ENCODE measurements around the gene TBPL2. TPM values are rescaled to one million over a fixed set of nuclear protein-coding genes. Genes with fewer than 3 reads are reported as not detected.
"Not testable (repeated sequence)": the region's sequence is repeated elsewhere in the genome, so short reads cannot be mapped to it uniquely, and the experiment has no call there.

The TBPL2 gene
- total RNA-seq = not detected
- long read RNA-seq, donor 1 = 0 reads
- long read RNA-seq, donor 2 = 0 reads

GRCh38 chr14:55440385-55440784, at the start of gene TBPL2:
Gene TBPL2, minus strand, starts transcription at chr14:55440616. Its CDS starts 167 bp downstream, at chr14:55440449.
- Histone ChIP-seq H3K36me3 (ENCODE audit: low read depth) (no peaks in the 10 kb centered on the region), H3K9me3 (no peaks in the 10 kb centered on the region), H3K4me1 (ENCODE audit: low read depth) (no peaks in the 10 kb centered on the region), H3K4me3 (no peak within 1 kb of the TSS)
- intact Hi-C loops (cut with DNase I, micrococcal nuclease) = no loop called here
- ATAC-seq (no peak), DNase-seq (no peak)
- TF ChIP-seq, protein P1, sequence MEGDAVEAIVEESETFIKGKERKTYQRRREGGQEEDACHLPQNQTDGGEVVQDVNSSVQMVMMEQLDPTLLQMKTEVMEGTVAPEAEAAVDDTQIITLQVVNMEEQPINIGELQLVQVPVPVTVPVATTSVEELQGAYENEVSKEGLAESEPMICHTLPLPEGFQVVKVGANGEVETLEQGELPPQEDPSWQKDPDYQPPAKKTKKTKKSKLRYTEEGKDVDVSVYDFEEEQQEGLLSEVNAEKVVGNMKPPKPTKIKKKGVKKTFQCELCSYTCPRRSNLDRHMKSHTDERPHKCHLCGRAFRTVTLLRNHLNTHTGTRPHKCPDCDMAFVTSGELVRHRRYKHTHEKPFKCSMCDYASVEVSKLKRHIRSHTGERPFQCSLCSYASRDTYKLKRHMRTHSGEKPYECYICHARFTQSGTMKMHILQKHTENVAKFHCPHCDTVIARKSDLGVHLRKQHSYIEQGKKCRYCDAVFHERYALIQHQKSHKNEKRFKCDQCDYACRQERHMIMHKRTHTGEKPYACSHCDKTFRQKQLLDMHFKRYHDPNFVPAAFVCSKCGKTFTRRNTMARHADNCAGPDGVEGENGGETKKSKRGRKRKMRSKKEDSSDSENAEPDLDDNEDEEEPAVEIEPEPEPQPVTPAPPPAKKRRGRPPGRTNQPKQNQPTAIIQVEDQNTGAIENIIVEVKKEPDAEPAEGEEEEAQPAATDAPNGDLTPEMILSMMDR (IDR thresholded peaks at IDR 0.05) = no peak

- Histone ChIP-seq H3K4me3 (no peak overlapping the region), H3K36me3 (ENCODE audit: low read depth) (no peaks in the 10 kb centered on the region), H3K4me1 (ENCODE audit: low read depth) (no peaks in the 10 kb centered on the region), H3K9me3 (no peaks in the 10 kb centered on the region)
- intact Hi-C loops (cut with DNase I, micrococcal nuclease) = no loop called here
- no peak for DNase-seq
- TF ChIP-seq, protein P1 (IDR thresholded peaks at IDR 0.05) = no peak
- no peak for ATAC-seq
Observed at GRCh38 chr14:55488204-55488603, 47.8 kb upstream of the TBPL2 start.

GRCh38 chr14:55482936-55483605, 42.7 kb upstream of the TBPL2 start:
- TF ChIP-seq, protein P1 (IDR thresholded peaks at IDR 0.05) = no peak
- Histone ChIP-seq H3K36me3 (ENCODE audit: low read depth) (no peaks in the 10 kb centered on the region), H3K9me3 (no peaks in the 10 kb centered on the region), H3K4me3 (no peak overlapping the region), H3K4me1 (ENCODE audit: low read depth) (no peaks in the 10 kb centered on the region)
- no peak for ATAC-seq
- intact Hi-C loops (cut with DNase I, micrococcal nuclease) = no loop called here
- no peak for DNase-seq

DNA sequence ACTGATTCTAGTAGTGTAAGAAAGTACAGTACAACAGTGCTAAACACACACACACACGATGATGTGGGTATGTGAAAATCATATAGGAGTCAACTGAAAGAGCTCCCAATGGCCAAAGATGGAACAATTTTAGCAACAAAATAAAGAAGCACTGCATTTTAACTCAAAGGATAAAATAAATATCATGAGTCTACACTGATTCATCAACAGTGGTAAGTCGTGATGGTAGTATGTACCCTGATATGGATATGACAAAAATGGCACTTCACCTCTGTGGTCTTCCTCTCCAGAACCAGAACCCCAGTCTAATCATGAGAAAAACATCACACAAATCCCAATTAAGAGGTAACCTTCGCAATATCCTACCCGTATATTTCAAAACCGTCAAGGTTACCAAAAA, 41.4 kb upstream of the TBPL2 start:
- no peaks in the 10 kb centered on the region for H3K36me3 ChIP-seq (ENCODE audit: low read depth)
- ATAC-seq (no peak), DNase-seq (no peak)
- TF ChIP-seq, protein P1 (IDR thresholded peaks at IDR 0.05) = no peak
- intact Hi-C loops (cut with DNase I, micrococcal nuclease) = no loop called here
- no peaks in the 10 kb centered on the region for H3K9me3 ChIP-seq
- H3K4me1 ChIP-seq (ENCODE audit: low read depth) = no peaks in the 10 kb centered on the region
- no peak overlapping the region for H3K4me3 ChIP-seq

DNA sequence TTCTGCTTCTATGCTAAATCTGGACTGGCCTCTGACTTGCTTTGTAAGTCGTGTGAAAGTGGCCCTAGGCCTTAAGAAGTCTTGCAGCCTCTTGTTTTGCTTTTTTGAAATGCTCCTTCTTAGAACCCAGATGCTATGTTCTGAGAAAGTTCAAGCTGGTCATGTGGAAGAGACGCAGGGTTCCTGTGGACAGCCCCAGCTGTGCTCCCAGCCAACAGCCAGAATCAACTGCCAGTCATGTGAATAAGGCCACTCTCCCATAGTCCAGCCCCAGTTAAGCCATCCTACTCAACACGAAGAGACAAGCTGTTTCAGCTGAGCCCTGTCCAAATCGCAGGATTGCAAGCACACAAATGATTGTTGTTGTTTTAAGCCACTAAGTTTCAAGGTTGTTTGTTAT, 37.3 kb upstream of the TBPL2 start:
- Histone ChIP-seq H3K4me3 (no peak overlapping the region), H3K4me1 (ENCODE audit: low read depth) (no peaks in the 10 kb centered on the region), H3K9me3 (no peaks in the 10 kb centered on the region), H3K36me3 (ENCODE audit: low read depth) (no peaks in the 10 kb centered on the region)
- ATAC-seq (peak; percentile 19), DNase-seq (no peak)
- intact Hi-C loops (cut with DNase I, micrococcal nuclease) = no loop called here
- TF ChIP-seq, protein P1 (IDR thresholded peaks at IDR 0.05) = no peak

- intact Hi-C loops (cut with DNase I, micrococcal nuclease); DNase-seq; H3K36me3 ChIP-seq (ENCODE audit: low read depth); ATAC-seq; H3K4me1 ChIP-seq (ENCODE audit: low read depth); H3K4me3 ChIP-seq; H3K9me3 ChIP-seq: not testable (repeated sequence)
Observed at GRCh38 chr14:55476448-55476847, 36.0 kb upstream of the TBPL2 start.
